ENCODE measurements around the gene GGT6. TPM values are rescaled to one million over a fixed set of nuclear protein-coding genes. Genes with fewer than 3 reads are reported as not detected.

The GGT6 gene
- polyA plus RNA-seq, 1 of the 3 experiments (the other 2 are of a cell fraction) = not detected

DNA sequence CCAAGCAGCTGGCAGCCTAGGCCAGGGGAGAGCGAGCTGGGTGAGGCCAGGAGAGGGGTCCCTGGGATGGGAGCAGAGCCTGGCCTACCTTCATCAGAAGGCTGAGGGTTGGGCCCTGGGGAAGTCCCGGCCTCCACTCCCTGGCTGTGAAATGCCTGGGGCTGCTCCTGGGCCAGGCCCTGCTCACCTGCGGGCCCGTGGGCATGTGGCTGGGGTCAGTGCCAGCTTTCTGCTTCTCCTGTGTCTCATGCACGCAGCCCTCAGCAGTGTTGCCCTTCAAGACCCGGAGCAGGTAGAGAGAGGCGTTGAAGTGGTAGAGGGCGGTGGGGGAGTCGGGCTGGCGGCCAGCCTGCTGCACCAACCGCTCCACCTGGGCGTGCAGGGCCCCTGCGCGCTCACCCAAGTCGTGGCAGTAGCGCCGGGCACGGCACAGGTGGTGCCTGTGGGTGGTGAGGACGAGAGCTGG, 17.6 kb downstream of the GGT6 start:
- H3K36me3 ChIP-seq (replicated peaks in 1 of 2; ENCODE audit: control insufficient read depth in 1 of 2, insufficient read depth in 2 of 2, low read length in 1 of 2) = peaks cover 11 to 87% of the 10 kb centered on the region in 2 experiments
- H3K79me2 ChIP-seq (ENCODE audit: insufficient read depth) = no peaks in the 10 kb centered on the region
- H3K9me2 ChIP-seq = no peaks in the 10 kb centered on the region
- no peak for DNase-seq
- no peaks in the 10 kb centered on the region for H4K20me1 ChIP-seq (ENCODE audit: insufficient read depth)
- no peak overlapping the region for H3K4me2 ChIP-seq
- no peak overlapping the region for H3K4me3 ChIP-seq (ENCODE audit: low read depth in 2 of 2, low read length in 1 of 2)
- POLR2A ChIA-PET = no interaction called here
- H3K27ac ChIP-seq (ENCODE audit: low read depth in 2 of 2, low read length in 1 of 2) = no peak overlapping the region
- no peak overlapping the region for H3K9ac ChIP-seq
- H3K9me3 ChIP-seq = no peaks in the 10 kb centered on the region
- 92% methylated on average over 18 of the region's 19 CpGs for WGBS (ENCODE audit: low lambda C conversion rate)
- CTCF ChIA-PET = interaction anchor here (0.9 to 2.2 kb wide), 4 partner anchors 9 to 82 kb away, joined by 3 to 10 read pairs (median 4); no protein-coding TSS in a partner anchor
- H3F3A ChIP-seq (replicated peaks; ENCODE audit: insufficient read depth) = no peaks in the 10 kb centered on the region
- H2AFZ ChIP-seq (ENCODE audit: low read depth) = no peak overlapping the region
- no peaks in the 10 kb centered on the region for H3K27me3 ChIP-seq (ENCODE audit: insufficient read depth)
- no peak for TF ChIP-seq SMC3 (IDR thresholded peaks at IDR 0.05; ENCODE audit: low read depth, low read length)
- no peak for TF ChIP-seq GABPA (IDR thresholded peaks at IDR 0.05; ENCODE audit: low read depth)
- TF ChIP-seq NFIC (IDR thresholded peaks at IDR 0.05; ENCODE audit: borderline replicate concordance) = no peak
- H3K4me1 ChIP-seq (ENCODE audit: control insufficient read depth in 1 of 2, insufficient read depth in 2 of 2, low read depth in 1 of 2, low read length in 1 of 2) = peaks cover 0 to 6% of the 10 kb centered on the region in 2 experiments; a peak in 1 of 4 replicates

DNA sequence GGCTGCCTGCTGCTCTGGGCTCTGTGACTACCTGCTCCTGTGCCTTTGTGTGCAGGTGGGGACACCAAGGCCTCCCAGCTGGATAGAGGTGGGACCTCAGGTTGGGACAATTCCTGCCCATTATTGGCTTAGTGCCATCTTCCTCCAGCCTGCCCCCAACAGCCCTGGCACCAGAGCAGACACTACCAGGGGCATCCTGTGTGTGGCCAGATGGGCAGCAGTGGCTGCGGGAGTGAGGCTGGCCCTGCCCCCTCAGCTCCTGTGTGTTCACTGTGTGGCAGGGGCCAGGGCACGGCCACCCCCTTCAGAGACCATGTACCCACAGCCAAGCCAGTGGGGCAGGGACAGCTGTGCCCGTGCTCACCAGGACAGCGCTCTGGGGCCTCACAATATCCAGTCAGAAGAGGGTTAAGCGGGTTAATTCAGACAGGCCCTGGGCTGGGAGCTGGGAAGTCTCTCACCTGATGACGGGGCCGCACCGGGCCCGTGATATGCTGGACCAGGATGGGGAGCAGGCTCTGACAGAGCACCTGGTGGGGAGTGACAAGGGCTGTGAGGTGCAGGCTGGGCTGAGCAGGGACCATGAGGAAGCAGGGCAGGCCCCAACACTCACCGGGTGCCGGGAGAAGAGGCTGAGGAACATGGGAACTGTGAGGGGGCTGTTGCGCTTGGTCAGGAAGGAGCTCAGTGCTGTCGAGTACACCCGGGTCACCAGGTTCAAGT, 18.2 kb downstream of the GGT6 start:
- Histone ChIP-seq H3K27ac (ENCODE audit: low read depth in 2 of 2, low read length in 1 of 2) (no peak overlapping the region), H3F3A (replicated peaks; ENCODE audit: insufficient read depth) (no peaks in the 10 kb centered on the region), H3K4me3 (ENCODE audit: low read depth in 2 of 2, low read length in 1 of 2) (no peak overlapping the region), H3K27me3 (ENCODE audit: insufficient read depth) (no peaks in the 10 kb centered on the region), H3K9me2 (no peaks in the 10 kb centered on the region), H3K9ac (no peak overlapping the region), H4K20me1 (ENCODE audit: insufficient read depth) (no peaks in the 10 kb centered on the region), H3K36me3 (replicated peaks in 1 of 2; ENCODE audit: control insufficient read depth in 1 of 2, insufficient read depth in 2 of 2, low read length in 1 of 2) (peaks cover 11 to 82% of the 10 kb centered on the region in 2 experiments), H2AFZ (ENCODE audit: low read depth) (no peak overlapping the region), H3K4me2 (no peak overlapping the region), H3K4me1 (ENCODE audit: control insufficient read depth in 1 of 2, insufficient read depth in 2 of 2, low read depth in 1 of 2, low read length in 1 of 2) (peaks cover 0 to 7% of the 10 kb centered on the region in 2 experiments; a peak in 1 of 4 replicates), H3K9me3 (no peaks in the 10 kb centered on the region), H3K79me2 (ENCODE audit: insufficient read depth) (no peaks in the 10 kb centered on the region)
- no peak for DNase-seq
- ChIA-PET POLR2A (no interaction called here), CTCF (interaction anchor here (0.9 to 2.2 kb wide), 5 partner anchors 9 to 121 kb away, joined by 3 to 10 read pairs (median 5); no protein-coding TSS in a partner anchor)
- 99% methylated on average over 11 of the region's 14 CpGs for WGBS (ENCODE audit: low lambda C conversion rate)
- TF ChIP-seq CHD2 (IDR thresholded peaks at IDR 0.05; ENCODE audit: low read length, partially characterized antibody) (no peak), NRF1 (IDR thresholded peaks at IDR 0.05; ENCODE audit: low read depth, low read length) (no peak), EP300 (IDR thresholded peaks at IDR 0.05; ENCODE audit: borderline replicate concordance in 1 of 2, low read depth in 1 of 2, low read length in 1 of 2) (no peak), TCF12 (IDR thresholded peaks at IDR 0.05) (no peak), RAD21 (IDR thresholded peaks at IDR 0.05; ENCODE audit: low read length) (no peak), TEAD4 (IDR thresholded peaks at IDR 0.05; ENCODE audit: borderline replicate concordance, insufficient read depth) (no peak), GABPA (IDR thresholded peaks at IDR 0.05; ENCODE audit: low read depth) (no peak), RCOR1 (IDR thresholded peaks at IDR 0.05; ENCODE audit: low read length) (no peak), POLR2AphosphoS5 (IDR thresholded peaks at IDR 0.05; ENCODE audit: low read depth, low read length) (no peak), MEF2A (IDR thresholded peaks at IDR 0.05; ENCODE audit: borderline replicate concordance, low read depth) (no peak), RXRA (IDR thresholded peaks at IDR 0.05; ENCODE audit: borderline replicate concordance, low read depth) (no peak)
- TF ChIP-seq, protein P1, sequence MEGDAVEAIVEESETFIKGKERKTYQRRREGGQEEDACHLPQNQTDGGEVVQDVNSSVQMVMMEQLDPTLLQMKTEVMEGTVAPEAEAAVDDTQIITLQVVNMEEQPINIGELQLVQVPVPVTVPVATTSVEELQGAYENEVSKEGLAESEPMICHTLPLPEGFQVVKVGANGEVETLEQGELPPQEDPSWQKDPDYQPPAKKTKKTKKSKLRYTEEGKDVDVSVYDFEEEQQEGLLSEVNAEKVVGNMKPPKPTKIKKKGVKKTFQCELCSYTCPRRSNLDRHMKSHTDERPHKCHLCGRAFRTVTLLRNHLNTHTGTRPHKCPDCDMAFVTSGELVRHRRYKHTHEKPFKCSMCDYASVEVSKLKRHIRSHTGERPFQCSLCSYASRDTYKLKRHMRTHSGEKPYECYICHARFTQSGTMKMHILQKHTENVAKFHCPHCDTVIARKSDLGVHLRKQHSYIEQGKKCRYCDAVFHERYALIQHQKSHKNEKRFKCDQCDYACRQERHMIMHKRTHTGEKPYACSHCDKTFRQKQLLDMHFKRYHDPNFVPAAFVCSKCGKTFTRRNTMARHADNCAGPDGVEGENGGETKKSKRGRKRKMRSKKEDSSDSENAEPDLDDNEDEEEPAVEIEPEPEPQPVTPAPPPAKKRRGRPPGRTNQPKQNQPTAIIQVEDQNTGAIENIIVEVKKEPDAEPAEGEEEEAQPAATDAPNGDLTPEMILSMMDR (IDR thresholded peaks at IDR 0.05) = no peak
- TF ChIP-seq, protein P2, sequence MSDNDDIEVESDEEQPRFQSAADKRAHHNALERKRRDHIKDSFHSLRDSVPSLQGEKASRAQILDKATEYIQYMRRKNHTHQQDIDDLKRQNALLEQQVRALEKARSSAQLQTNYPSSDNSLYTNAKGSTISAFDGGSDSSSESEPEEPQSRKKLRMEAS (IDR thresholded peaks at IDR 0.05; ENCODE audit: low read depth) = no peak
- TF ChIP-seq, protein P3, sequence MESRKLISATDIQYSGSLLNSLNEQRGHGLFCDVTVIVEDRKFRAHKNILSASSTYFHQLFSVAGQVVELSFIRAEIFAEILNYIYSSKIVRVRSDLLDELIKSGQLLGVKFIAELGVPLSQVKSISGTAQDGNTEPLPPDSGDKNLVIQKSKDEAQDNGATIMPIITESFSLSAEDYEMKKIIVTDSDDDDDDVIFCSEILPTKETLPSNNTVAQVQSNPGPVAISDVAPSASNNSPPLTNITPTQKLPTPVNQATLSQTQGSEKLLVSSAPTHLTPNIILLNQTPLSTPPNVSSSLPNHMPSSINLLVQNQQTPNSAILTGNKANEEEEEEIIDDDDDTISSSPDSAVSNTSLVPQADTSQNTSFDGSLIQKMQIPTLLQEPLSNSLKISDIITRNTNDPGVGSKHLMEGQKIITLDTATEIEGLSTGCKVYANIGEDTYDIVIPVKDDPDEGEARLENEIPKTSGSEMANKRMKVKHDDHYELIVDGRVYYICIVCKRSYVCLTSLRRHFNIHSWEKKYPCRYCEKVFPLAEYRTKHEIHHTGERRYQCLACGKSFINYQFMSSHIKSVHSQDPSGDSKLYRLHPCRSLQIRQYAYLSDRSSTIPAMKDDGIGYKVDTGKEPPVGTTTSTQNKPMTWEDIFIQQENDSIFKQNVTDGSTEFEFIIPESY (IDR thresholded peaks at IDR 0.05; ENCODE audit: borderline replicate concordance, low read depth) = no peak
- TF ChIP-seq, protein P4, sequence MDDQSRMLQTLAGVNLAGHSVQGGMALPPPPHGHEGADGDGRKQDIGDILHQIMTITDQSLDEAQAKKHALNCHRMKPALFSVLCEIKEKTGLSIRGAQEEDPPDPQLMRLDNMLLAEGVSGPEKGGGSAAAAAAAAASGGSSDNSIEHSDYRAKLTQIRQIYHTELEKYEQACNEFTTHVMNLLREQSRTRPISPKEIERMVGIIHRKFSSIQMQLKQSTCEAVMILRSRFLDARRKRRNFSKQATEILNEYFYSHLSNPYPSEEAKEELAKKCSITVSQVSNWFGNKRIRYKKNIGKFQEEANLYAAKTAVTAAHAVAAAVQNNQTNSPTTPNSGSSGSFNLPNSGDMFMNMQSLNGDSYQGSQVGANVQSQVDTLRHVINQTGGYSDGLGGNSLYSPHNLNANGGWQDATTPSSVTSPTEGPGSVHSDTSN (IDR thresholded peaks at IDR 0.05) = no peak
- TF ChIP-seq, protein P5, sequence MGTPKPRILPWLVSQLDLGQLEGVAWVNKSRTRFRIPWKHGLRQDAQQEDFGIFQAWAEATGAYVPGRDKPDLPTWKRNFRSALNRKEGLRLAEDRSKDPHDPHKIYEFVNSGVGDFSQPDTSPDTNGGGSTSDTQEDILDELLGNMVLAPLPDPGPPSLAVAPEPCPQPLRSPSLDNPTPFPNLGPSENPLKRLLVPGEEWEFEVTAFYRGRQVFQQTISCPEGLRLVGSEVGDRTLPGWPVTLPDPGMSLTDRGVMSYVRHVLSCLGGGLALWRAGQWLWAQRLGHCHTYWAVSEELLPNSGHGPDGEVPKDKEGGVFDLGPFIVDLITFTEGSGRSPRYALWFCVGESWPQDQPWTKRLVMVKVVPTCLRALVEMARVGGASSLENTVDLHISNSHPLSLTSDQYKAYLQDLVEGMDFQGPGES (IDR thresholded peaks at IDR 0.05; ENCODE audit: low read depth, low read length) = no peak
- TF ChIP-seq, protein P6, sequence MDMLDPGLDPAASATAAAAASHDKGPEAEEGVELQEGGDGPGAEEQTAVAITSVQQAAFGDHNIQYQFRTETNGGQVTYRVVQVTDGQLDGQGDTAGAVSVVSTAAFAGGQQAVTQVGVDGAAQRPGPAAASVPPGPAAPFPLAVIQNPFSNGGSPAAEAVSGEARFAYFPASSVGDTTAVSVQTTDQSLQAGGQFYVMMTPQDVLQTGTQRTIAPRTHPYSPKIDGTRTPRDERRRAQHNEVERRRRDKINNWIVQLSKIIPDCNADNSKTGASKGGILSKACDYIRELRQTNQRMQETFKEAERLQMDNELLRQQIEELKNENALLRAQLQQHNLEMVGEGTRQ (IDR thresholded peaks at IDR 0.05; ENCODE audit: borderline replicate concordance, low read depth, low read length) = no peak

Measured in SK-N-SH (cell line).